Stimulated activated memory B cell treated with anti-CD40 and anti-IgM and Interleukin-4, amounts not matched to agents 10 μg/mL and 1 μg/mL and 100 μg/mL, for 72 hours (primary cell): ENCODE results near the gene C1orf159.
"Not testable (repeated sequence)": the region's sequence is repeated elsewhere in the genome, so short reads cannot be mapped to it uniquely, and the experiment has no call there.

Experiments
- ATAC-seq: fragments of 150-1000 bp; cut with Tn5 transposase; 2 replicates; pipeline ENCODE4 v1.10.0; 2021
- H3K27ac Mint-ChIP-seq: one replicate; pipeline ENCODE4 v1.8.0; 2022; ENCODE audit warnings: mild to moderate bottlenecking, mixed read lengths
- H3K27me3 Mint-ChIP-seq: one replicate; pipeline ENCODE4 v1.8.0; 2022; ENCODE audit warnings: mixed read lengths
- H3K36me3 Mint-ChIP-seq: one replicate; pipeline ENCODE4 v1.8.0; 2022; ENCODE audit warnings: mixed read lengths
- H3K4me1 Mint-ChIP-seq: one replicate; pipeline ENCODE4 v1.8.0; 2022; ENCODE audit warnings: mixed read lengths
- H3K4me3 Mint-ChIP-seq: one replicate; pipeline ENCODE4 v1.8.0; 2022; ENCODE audit warnings: mild to moderate bottlenecking, moderate library complexity, mixed read lengths
- H3K9me3 Mint-ChIP-seq: one replicate; pipeline ENCODE4 v1.8.0; 2022; ENCODE audit warnings: mixed read lengths

C1orf159 gene

GRCh38 chr1:1143636-1144035, 27.7 kb upstream of the C1orf159 start:
- peaks cover 63% of the 10 kb centered on the region for H3K4me1 Mint-ChIP-seq
- no peaks in the 10 kb centered on the region for H3K36me3 Mint-ChIP-seq
- H3K27ac Mint-ChIP-seq = peak overlapping the region; percentile 83
- peak overlapping the region; percentile 35 for H3K4me3 Mint-ChIP-seq
- ATAC-seq = no peak
- no peaks in the 10 kb centered on the region for H3K27me3 Mint-ChIP-seq
- no peaks in the 10 kb centered on the region for H3K9me3 Mint-ChIP-seq

DNA sequence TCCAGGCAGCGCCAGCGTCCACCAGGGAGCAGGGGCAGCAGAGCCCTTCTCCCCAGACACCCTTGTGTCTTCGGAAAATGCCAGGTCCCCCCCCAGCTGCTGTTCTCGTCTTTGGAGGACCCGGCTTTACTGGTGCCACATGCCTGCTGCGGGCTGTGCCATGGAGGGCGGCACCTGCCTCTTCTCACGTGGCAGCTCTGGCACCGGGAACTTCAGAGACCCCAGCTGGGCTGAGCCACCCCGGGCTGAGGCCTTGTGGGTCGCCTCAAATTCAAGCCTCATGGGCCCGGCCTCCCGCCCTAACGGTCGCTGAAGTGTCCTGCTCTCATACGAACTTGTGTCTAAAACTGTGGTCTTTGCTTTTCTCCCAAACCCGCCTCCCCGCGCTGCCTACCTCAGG, 27.0 kb upstream of the C1orf159 start:
- no peak for ATAC-seq
- Mint-ChIP-seq H3K4me1 (peaks cover 64% of the 10 kb centered on the region), H3K27me3 (no peaks in the 10 kb centered on the region), H3K4me3 (no peak overlapping the region), H3K27ac (peak overlapping the region; percentile 83), H3K9me3 (no peaks in the 10 kb centered on the region), H3K36me3 (no peaks in the 10 kb centered on the region)

DNA sequence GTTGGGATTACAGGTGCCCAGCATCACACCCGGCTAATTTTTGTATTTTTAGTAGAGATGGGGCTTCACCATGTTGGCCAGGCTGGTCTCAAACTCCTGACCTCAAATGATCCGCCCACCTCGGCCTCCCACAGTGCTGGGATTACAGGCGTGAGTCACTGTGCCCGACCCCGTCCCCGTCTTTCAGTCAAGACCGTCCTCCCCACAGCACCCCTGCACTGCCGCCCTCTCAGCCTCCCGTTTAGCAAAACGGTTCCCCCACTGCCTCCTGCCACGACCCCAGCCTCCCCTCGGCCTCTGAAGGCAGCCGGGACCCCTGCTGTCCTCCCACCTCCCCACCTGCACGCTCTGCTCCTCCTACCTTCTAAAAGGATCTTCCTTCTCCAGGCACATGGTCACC, 26.5 kb upstream of the C1orf159 start:
- H3K27ac Mint-ChIP-seq = peak overlapping the region; percentile 83
- H3K4me1 Mint-ChIP-seq = peaks cover 69% of the 10 kb centered on the region
- not testable (repeated sequence) for H3K27me3 Mint-ChIP-seq, H3K9me3 Mint-ChIP-seq, ATAC-seq, H3K4me3 Mint-ChIP-seq, H3K36me3 Mint-ChIP-seq

GRCh38 chr1:1141911-1142250, 26.0 kb upstream of the C1orf159 start:
- Mint-ChIP-seq H3K27ac (peak overlapping the region; percentile 83), H3K4me3 (no peak overlapping the region), H3K4me1 (peaks cover 72% of the 10 kb centered on the region), H3K27me3 (no peaks in the 10 kb centered on the region), H3K9me3 (no peaks in the 10 kb centered on the region), H3K36me3 (no peaks in the 10 kb centered on the region)
- ATAC-seq = no peak

GRCh38 chr1:1141244-1141910, 25.5 kb upstream of the C1orf159 start:
- H3K4me3 Mint-ChIP-seq = no peak overlapping the region
- H3K36me3 Mint-ChIP-seq = no peaks in the 10 kb centered on the region
- peaks cover 70% of the 10 kb centered on the region for H3K4me1 Mint-ChIP-seq
- H3K27ac Mint-ChIP-seq = peak overlapping the region; percentile 83
- no peak for ATAC-seq
- H3K27me3 Mint-ChIP-seq = no peaks in the 10 kb centered on the region
- no peaks in the 10 kb centered on the region for H3K9me3 Mint-ChIP-seq

DNA sequence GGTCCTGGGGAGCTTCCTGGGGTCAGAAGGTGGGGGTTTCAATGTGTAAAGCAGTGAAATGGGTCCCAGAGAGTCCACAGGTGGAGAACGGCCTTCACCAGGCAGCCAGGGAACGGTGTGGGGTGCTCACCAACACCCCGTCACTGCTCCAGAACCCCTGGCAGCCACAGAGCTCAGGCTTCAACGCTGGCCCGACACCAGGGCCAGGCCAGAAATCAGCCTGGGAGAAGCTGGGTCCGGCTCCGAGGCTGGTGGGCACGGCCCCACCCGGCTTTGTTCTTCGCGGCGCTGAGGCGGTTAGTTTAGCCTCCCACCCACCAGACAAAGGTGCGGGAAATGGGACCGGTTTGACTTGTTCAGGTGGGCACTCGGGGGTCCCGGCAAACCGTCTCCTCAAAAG, 24.8 kb upstream of the C1orf159 start:
- H3K4me3 Mint-ChIP-seq = no peak overlapping the region
- peaks cover 70% of the 10 kb centered on the region for H3K4me1 Mint-ChIP-seq
- no peaks in the 10 kb centered on the region for H3K27me3 Mint-ChIP-seq
- ATAC-seq = no peak
- no peak overlapping the region for H3K27ac Mint-ChIP-seq
- no peaks in the 10 kb centered on the region for H3K36me3 Mint-ChIP-seq
- no peaks in the 10 kb centered on the region for H3K9me3 Mint-ChIP-seq

GRCh38 chr1:1137256-1138045, 21.6 kb upstream of the C1orf159 start:
- Mint-ChIP-seq H3K4me1 (peaks cover 43% of the 10 kb centered on the region), H3K9me3 (no peaks in the 10 kb centered on the region), H3K36me3 (no peaks in the 10 kb centered on the region), H3K27me3 (no peaks in the 10 kb centered on the region), H3K4me3 (peak overlapping the region; percentile 73), H3K27ac (peak overlapping the region; percentile 80)
- ATAC-seq = peak; percentile 77

DNA sequence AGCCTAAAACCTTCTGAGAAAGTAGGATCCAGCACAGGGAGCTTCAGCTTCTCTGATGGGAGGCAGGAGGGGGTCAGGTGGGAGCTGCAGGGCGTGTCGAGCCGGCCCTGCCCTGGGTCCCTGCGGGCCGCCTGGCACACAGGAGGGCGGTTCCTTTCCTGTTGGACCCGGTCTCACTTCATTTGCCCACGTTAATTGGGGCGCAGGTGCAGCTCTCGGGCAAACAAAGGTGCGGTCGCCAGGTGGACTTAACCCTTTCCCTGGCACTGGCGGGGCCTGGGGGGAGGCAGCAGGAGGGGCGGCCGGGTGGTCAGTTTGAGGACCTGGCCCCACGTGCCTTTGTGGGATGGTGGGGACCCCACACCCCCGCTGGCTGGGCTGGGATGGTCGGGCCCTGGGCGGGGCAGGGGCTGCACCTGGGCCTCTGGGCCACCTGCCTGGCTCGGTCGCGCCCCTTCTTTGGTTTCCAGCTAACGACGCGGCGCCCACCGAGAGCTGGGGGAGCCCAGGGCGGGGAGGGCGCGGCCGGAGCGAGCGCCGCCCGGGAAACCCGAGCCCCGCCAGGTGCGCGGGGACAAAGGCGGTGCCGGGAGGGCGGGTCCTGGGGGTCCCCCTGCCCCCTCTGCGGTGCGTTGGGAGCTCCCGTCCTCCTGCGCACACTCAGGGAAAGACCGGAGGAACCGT, 20.8 kb upstream of the C1orf159 start:
- Mint-ChIP-seq H3K27me3 (no peaks in the 10 kb centered on the region), H3K36me3 (no peaks in the 10 kb centered on the region), H3K9me3 (no peaks in the 10 kb centered on the region), H3K4me3 (peak overlapping the region; percentile 72), H3K4me1 (peaks cover 35% of the 10 kb centered on the region), H3K27ac (peak overlapping the region; percentile 80)
- ATAC-seq = peak; percentile 80

DNA sequence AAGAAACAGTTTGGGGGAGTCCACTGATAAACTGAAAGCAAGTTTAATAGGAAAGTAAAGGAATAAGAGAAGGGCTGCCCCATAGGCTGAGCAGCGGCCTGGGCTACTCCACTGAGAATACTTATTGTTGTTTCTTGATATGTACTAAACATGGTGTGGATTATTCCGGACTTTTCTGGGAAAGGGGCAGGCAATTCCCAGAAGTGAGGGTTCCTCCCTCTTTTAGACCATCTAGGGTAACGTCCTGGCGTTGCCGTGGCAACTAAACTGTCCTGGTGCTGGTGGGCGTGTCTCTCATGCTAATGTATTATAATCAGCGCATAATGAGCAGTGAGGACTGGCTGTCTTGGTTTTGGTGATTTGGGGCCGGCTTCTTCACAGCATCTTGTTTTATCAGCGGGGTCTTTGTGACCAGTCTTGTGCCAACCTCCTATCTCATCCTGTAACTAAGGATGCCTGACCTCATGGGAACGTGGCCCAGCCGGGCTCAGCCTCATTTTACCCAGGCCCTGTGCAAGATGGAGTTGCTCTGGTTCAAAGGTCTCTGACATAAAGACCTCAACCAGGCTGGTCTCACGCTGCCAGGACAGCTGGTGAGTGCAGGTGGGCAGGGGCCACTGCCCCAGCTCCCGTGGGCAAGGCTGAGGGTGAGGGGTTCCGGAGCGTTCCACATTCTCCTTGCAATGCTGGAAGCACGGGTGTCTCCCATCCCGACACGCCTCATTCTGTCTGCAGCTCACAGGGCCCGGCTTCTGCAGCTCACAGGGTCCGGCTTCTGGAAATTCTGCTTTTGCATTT, 19.6 kb upstream of the C1orf159 start:
- Mint-ChIP-seq H3K36me3 (no peaks in the 10 kb centered on the region), H3K9me3 (no peaks in the 10 kb centered on the region), H3K27me3 (no peaks in the 10 kb centered on the region), H3K4me1 (peaks cover 39% of the 10 kb centered on the region), H3K27ac (peak overlapping the region; percentile 80), H3K4me3 (no peak overlapping the region)
- no peak for ATAC-seq

DNA sequence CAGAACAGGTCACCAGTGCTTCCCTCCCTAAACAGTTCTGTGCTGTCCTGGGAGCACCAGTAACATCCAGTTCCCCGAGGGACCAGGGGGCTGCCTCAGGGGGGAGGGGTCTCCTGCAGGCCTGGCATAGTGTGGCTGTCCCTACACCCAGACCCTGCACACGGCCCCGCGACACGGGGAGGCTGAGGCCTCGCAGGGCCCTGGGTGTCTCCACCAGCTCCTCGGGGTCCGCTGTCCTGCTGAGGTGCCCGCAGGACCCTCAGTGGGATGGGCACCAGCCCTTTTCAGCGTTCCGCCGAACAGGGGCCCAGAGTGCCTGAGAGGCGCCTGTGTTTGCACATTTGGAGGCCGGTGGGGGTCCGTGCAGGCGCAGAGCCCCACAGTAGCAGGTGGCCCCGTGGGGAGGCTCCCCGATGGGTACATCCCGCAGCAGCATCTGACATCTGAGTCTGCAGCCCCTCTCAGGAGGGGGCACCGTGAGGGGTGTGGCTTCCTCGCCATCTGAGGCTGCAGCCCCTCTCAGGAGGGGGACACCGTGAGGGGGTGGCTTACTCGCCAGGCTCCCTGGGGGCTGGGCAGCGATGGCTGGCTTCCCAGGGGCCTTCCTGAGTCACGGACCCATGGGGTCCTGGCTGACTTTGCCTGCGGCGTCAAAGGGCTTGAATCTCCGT, 18.5 kb upstream of the C1orf159 start:
- Mint-ChIP-seq H3K27me3 (no peaks in the 10 kb centered on the region), H3K36me3 (no peaks in the 10 kb centered on the region), H3K4me3 (no peak overlapping the region), H3K27ac (no peak overlapping the region), H3K9me3 (no peaks in the 10 kb centered on the region), H3K4me1 (peaks cover 40% of the 10 kb centered on the region)
- no peak for ATAC-seq

DNA sequence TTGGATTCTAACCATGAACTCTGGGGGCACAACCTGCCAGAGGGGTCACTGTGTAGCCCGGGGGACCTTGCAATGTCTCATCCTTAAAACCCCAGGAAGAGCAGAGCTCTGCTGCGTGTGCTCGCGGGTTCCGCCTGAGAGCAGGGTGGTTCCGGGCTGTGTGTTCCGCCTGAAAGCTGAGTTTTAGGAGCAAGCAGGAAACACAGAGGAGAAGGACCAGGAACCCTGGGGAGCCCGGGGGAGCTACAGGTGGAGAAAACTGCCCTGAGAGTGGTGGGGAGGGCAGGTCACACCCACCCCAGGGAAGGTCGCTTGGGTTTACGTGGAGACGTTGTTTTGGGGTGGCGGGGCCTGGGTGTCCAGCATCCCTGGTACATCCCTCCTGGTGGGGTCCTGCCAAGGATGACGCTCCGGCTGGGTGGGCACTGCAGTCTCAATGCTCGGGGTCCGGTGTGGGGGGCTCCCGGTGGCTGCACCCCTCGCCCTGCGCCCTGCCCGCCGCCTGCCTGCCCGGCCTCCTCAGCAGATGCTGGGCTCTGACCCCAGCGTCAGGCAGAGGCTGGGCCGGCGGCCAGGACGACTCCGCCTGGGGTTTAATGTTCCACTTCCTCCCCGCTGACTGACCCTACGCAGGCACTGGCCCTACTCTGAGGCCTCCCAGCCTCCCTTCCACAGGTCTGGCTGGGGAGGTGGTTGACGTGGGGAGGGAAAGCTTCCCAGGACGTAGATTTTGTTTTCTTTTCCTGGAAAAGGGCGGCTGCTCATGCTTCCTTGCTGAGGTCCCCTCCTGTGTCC, 17.3 kb upstream of the C1orf159 start:
- Mint-ChIP-seq H3K4me3 (no peak overlapping the region), H3K9me3 (no peaks in the 10 kb centered on the region), H3K27me3 (no peaks in the 10 kb centered on the region), H3K4me1 (peaks cover 34% of the 10 kb centered on the region), H3K27ac (no peak overlapping the region), H3K36me3 (no peaks in the 10 kb centered on the region)
- ATAC-seq = no peak

GRCh38 chr1:1132042-1132950, 16.4 kb upstream of the C1orf159 start:
- H3K4me1 Mint-ChIP-seq = peaks cover 31% of the 10 kb centered on the region
- no peak for ATAC-seq
- H3K9me3 Mint-ChIP-seq = no peaks in the 10 kb centered on the region
- no peaks in the 10 kb centered on the region for H3K36me3 Mint-ChIP-seq
- no peaks in the 10 kb centered on the region for H3K27me3 Mint-ChIP-seq
- H3K4me3 Mint-ChIP-seq = no peak overlapping the region
- peak overlapping the region; percentile 24 for H3K27ac Mint-ChIP-seq
